IPS-18c (cell line): ENCODE results near the gene FAM20A.

Experiments used
- H3K4me3 ChIP-seq: 2 replicates; pipeline ENCODE4 v1.7.0; 2013; ENCODE audit warnings: low read depth, mild to moderate bottlenecking, low read length, moderate library complexity; ENCODE audit not compliant: insufficient read depth
- H3K9me3 ChIP-seq: one replicate; pipeline ENCODE4 v1.6.1; 2013; ENCODE audit warnings: mild to moderate bottlenecking, low read length, moderate library complexity; ENCODE audit not compliant: control insufficient read depth, insufficient read depth

Gene FAM20A

GRCh38 chr17:68612923-68613292, 11.7 kb upstream of the FAM20A start:
- Histone ChIP-seq H3K4me3 (no peak overlapping the region), H3K9me3 (no peaks in the 10 kb centered on the region)

DNA sequence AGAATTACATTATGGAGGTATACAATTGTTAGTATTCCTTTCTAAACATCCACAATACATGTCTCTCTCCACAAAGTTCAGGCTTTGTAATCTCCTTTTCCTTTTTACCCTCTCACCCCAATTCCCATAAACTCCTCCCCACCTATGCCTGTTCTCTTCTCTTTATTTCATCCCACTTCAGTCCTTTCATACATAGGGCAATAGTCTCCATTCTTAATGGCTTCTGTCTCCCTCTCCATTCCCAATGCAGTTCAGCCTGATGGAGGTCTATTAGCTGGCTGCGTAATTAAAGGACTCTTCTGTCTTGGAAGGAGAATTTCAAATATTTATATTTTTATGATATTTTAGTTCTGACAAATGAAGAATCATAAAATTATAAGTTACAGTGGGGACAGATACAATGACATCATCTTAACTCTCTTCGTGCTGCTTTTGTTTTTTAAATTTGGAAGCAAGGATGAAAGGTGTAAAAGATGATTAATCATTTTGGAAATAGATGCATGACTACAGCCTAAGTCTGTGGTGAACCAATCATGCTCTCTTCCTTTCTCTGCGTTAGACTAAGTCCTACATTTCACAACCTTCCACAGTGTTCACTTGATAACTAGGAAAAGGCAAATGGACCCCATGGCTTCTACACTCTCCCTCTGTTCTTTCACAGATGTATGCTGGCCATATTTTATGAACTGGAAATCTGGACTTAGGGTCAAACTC, 11.2 kb upstream of the FAM20A start:
- H3K9me3 ChIP-seq: no peaks in the 10 kb centered on the region
- H3K4me3 ChIP-seq: no peak overlapping the region

DNA sequence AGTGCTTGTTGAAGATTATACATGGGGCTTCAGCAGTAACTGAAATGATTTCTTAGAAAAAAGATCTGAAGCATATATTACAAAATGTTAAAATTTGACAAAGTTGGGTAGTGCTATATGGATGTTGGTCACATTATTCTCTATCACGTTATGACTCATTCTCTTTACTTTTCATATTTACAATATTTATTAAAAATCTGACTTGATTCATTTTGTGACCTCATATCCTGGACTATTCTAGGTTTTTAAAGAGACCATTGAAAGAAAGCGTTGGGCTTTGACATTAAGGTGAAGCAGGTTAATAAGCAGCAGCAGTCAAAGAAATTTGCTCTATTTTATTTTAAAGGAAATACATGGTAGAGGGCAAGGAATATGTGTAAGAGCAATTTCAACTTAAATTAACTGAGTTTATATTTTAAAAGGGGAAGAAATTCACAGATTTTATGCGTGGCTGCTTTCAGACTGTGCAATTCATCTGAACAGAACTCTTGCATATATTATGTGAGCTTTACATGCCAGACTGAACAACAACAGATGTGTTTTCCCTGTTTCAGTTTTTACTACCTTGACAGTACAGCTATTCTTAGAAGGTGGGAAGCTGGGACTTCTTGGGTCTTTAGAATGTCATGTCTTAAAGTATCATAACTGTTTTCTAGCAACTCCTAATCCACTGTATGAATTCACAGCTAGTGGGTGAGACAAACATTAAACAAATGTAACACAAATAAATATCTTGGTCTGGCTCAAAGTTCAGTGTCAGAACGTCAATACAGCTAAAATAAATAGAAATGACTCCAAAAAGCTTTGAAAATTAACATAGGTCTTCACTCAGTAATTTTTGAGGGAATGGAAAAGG, 10.4 kb upstream of the FAM20A start:
- H3K4me3 ChIP-seq: no peak overlapping the region
- no peaks in the 10 kb centered on the region for H3K9me3 ChIP-seq

DNA sequence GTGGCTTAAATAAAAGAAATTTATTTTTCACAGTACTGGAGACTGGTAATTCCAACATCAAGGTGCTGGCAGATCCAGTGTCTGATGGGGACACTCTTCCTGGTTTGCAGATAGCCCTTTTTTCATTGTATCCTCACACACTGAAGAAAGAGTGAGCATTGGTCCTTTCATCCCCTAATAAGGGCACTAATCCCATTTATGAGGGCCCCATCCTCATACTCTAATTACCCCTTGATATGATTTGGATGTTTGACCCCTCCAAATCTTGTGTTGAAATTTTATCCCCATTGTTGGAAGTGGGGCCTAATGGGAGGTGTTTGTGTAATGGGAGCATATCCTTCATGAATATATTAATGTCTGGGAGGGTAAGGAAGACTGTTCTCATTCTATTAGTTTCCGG, 9.4 kb upstream of the FAM20A start:
- no peak overlapping the region for H3K4me3 ChIP-seq
- no peaks in the 10 kb centered on the region for H3K9me3 ChIP-seq

DNA sequence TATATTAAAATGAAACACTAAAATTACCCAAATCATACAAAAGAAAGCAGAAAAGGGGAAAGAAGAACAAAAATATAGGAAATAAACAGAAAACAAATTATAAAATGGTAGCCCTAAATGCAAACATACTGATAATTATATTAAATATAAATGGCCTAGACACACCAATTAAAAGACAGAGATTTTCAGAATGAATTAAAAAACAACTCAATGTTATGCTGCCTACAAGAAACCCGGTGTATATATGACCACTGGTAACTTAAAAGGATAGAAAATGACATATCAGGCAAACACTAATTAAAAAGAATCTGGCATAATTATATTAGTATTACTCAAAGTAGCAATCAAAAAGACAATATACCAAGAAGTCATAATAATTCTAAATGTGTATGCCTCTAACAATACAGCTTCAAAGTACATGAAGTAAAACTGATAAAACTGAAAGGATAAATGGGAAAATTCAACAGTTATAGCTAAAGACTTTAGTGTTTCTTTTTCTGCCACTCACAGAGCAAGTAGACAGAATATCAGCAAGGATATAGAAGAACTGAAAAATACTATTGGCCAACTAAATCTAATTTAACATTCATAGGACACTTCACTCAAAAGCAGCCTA, 7.5 kb upstream of the FAM20A start:
- H3K4me3 ChIP-seq: no peak overlapping the region
- no peaks in the 10 kb centered on the region for H3K9me3 ChIP-seq

- Histone ChIP-seq H3K4me3 (no peak overlapping the region), H3K9me3 (no peaks in the 10 kb centered on the region)
Measured at GRCh38 chr17:68606451-68607307, 5.5 kb upstream of the FAM20A start.

DNA sequence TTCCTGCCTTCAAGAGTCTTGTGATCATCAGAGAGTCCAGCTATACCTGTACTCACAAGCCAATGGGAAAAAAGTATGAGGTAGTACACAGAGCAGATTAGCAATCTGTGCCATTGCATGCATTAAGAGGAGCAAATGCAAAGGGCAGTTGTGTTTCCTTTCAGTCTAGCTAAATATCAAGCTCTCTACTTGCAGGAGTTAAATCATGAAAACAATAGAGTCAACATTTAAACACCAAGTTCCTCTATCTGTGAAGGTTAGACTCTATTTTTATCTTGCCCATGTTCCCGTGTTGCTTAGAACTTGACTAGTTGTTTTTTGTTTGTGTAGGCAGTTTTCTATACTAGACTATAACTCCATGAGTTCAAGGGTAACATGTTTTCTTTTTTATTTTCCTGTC, 4.7 kb upstream of the FAM20A start:
- Histone ChIP-seq H3K4me3 (no peak overlapping the region), H3K9me3 (no peaks in the 10 kb centered on the region)

GRCh38 chr17:68603656-68604055, 2.5 kb upstream of the FAM20A start:
- Histone ChIP-seq H3K4me3 (no peak overlapping the region), H3K9me3 (no peaks in the 10 kb centered on the region)

DNA sequence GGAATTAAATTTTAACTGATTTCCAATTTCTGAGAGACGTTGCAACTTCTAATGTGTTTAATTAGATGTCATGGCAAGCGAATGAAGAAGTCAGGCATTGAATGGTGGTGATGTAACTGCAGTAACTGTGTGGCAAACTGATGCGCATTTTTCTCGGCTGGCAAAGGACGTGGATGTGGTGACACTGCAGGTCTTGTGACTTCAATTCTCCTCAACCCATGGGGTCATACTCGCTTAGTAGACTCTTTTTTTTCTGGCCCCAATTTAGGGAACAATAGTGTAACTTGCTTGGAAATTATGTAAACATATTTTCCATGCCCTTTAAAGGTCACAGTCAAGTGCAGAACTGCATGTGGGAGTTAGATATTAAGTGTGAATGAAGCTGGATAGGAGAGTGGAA, 1.9 kb upstream of the FAM20A start:
- H3K9me3 ChIP-seq: no peaks in the 10 kb centered on the region

DNA sequence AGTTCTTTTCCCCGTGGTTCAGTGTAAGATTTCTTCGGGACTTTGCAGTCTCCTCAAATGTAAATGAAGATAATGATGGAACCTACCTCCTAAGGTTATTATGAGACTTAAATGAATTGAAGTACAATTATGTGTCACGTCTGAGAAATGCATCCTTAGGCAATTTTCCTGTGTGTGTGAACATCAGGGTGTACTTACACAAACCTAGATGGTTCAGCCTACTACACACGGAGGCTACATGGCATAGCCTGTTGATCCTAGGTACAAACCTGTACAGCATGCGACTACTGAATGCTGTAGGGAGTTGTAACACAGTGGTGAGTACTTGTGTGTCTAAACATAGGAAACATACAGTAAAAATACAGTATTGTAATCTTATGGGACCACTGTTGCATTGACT, 1.1 kb upstream of the FAM20A start:
- no peaks in the 10 kb centered on the region for H3K9me3 ChIP-seq
- no peak overlapping the region for H3K4me3 ChIP-seq

More for the DNA sequence above, 1.9 kb upstream of the FAM20A start:
- H3K4me3 ChIP-seq: no peak overlapping the region

GRCh38 chr17:68601565-68602288, 560 bp upstream of the FAM20A start:
- peak overlapping the region; percentile 78 for H3K4me3 ChIP-seq
- H3K9me3 ChIP-seq: no peaks in the 10 kb centered on the region

GRCh38 chr17:68600067-68600930, 868 bp downstream of the FAM20A start:
- H3K9me3 ChIP-seq: no peaks in the 10 kb centered on the region

GRCh38 chr17:68599552-68600066, 1.6 kb downstream of the FAM20A start:
- no peaks in the 10 kb centered on the region for H3K9me3 ChIP-seq
- peak overlapping the region; percentile 78 for H3K4me3 ChIP-seq

More at GRCh38 chr17:68600067-68600930, 868 bp downstream of the FAM20A start:
- H3K4me3 ChIP-seq: peak overlapping the region; percentile 78

- Histone ChIP-seq H3K4me3 (peak overlapping the region; percentile 78), H3K9me3 (no peaks in the 10 kb centered on the region)
Measured at GRCh38 chr17:68599091-68599490, 2.1 kb downstream of the FAM20A start.

DNA sequence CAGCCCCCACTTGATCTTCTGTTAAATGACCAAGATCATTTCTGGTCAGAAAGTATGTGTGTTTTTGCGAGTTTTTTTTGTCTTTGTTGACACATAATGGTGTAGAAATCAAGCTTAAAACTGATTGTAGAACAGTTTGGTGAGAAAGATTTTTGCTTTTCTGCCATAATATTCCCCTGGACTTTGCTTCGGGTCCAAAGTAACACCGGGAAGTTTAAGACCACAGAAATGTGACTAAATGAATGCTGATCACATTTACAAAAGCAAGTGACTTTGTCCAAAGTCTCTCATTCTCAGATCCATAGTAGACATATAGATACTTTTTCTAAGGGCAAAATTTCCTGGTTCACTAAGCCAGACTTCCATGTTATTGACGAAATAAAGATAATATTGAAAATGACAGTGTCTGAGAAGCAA, 2.6 kb downstream of the FAM20A start:
- no peaks in the 10 kb centered on the region for H3K9me3 ChIP-seq
- peak overlapping the region; percentile 78; the same call in 1 of the 2 replicates for H3K4me3 ChIP-seq
